HG02970 (cell line): ENCODE measurements around the gene DPM2.

Experiments
- ATAC-seq: cut with Tn5 transposase; IDR thresholded peaks from one replicate; pipeline ENCODE4 v1.9.1; 2021; ENCODE audit warnings: mild to moderate bottlenecking, moderate library complexity, moderate number of reproducible peaks; ENCODE audit not compliant: unreplicated experiment, low FRiP score

Gene DPM2, protein sequence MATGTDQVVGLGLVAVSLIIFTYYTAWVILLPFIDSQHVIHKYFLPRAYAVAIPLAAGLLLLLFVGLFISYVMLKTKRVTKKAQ

DNA sequence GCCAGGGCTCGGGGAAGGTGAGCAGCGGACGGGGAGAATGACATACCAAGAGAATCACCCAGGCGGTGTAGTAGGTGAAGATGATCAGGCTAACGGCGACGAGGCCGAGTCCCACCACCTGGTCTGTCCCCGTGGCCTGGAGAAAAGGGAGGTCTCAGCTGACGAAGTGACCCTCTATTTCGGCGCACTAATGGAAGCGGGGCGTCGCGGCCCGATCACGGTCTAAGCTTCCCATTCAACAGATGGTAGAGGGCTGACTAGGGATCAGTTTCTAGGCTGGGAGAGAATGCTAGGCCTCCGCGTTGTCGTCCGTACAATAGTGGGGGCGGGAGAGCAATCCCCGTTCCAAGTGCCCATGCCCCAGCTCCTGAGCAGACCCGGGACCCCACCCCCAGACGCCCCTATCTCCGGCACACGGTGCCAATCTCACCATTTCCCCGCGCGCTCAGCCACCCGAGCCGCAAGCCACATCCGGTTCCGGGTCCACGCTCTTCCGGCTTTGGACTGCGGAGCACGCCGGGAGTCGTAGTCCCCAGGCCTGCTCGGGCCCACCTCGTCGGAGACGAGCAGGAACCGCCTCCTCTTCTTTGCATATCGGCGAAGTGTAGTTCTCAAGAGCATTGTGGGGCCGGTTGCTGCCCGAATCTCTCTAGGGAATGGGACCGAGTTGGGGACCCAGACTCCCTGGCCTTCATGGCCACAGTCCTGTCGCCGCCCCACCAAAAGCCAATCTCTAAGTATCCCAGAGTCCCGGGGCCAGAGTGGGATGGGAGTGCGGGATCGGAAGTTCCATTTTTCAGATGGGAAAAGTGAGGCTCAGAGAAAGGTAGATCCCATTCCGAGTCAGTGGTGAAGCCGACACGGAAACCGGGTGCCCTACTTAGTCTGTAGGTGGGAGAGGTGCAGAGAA lies at the start of gene DPM2:
Gene DPM2 (minus strand): TSS at position 467 of the 910 bp plus-strand sequence. CDS start 34 bp downstream, at position 433.
- peak; percentile 80 for ATAC-seq

DNA sequence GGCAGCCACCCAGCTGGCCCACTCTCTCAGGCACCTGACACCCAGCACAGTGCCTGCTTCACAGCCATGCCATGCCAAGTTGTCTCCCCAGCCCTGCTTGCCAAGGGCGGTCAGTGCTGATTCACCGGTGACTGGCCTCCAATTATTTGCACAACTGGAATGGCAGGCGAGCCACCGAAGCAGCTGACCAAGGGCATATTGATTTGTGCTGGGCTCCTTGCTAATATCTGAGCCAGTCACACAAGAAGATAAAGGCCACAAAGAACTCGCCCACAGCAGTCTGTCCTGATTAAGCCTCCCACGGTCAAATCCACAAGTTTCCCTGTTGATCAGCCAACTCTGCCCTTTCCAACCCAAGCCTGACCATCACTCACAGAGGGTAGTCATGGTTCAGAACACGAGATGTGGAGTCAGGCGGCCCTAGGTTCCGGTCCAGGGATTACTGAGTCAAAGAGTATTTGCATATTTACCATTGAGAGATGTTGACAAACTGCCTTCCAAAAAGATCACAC lies 49.5 kb upstream of the DPM2 start:
- no peak for ATAC-seq

DNA sequence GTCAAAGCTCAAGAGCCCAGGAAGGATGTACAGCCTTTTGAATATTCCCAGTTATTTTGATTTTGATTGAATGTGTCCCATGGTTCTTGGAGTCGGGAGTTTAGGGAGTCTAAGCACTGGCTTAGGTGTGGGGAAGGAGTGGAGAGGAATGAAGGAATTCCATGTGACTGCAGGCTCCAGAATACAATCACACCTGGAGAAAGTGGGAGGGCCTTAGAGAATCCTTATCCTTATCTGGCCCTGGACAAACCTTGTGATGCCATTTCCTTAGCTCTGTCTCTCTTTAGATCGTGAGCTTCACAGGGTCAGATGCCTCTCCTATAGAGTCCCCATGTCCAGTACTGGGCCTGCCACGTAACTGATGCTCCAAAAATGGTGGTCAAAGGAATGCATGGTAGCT lies 47.4 kb upstream of the DPM2 start:
- no peak for ATAC-seq

DNA sequence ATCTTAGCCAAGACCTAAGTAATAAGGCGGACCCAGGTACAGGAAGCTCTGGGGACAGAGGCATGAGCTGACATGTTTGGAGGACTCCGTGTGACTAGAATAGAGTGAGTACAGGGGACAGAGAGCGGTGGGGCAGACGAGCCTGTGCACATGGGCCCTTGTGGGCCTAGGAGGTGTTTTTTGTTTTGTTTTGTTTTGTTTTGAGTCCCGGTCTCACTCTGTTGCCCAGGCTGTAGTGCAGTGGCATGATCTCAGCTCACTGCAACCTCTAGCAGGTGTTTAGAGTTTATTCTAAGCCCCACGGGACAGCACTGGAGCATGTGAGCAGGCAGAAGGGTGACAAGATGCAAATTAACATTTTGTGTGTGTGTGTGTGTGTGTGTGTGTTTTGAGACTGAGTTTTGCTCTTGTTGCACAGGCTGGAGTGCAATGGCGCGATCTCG lies 46.2 kb upstream of the DPM2 start:
- no peak for ATAC-seq

DNA sequence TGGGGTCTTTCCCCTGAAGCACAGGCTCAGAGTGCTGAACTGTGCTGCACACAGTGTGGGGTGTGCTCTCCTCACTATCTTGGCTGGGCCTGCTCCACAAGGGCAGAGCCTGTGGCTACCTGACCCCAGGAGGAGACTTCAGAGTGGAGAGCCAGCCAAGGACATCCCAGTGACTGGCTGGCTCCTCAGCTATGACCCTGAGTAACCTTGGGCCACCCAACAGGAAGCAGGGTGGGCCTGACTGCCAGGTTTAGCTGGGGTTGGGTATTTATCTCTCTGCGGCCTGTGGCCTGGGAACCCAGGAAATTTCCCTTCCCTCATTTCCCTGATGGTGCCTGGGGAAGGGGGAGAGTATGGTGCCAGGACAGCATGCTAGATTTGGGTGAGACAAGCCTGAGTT lies 45.3 kb upstream of the DPM2 start:
- no peak for ATAC-seq

DNA sequence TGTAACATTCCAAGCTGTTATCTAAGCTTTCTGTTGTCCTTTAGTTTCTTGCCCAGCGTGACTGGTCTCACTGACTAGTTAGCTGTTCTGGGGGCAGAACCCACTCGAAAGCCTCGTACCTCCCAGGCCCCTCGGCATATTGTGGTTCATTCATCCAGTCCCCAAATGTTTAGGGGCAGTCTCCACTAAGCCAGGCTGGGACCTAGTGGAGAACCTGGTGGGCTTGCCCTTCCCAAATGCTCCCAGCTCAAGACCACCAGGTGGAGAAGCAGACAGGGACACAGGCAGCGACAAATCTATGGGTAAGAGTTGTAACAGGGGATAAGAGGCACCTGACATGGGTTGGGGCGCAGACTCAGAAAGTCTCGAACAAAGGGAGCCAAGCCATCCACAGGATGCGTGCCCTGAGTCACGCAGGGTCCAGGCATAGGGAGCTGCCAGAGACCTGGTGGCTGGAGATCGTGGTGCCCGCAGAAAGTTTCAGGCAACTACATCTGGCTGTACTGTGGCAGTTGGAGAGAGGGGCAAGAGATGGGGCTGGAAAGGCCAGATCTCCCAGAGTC lies 44.0 kb upstream of the DPM2 start:
- no peak for ATAC-seq

DNA sequence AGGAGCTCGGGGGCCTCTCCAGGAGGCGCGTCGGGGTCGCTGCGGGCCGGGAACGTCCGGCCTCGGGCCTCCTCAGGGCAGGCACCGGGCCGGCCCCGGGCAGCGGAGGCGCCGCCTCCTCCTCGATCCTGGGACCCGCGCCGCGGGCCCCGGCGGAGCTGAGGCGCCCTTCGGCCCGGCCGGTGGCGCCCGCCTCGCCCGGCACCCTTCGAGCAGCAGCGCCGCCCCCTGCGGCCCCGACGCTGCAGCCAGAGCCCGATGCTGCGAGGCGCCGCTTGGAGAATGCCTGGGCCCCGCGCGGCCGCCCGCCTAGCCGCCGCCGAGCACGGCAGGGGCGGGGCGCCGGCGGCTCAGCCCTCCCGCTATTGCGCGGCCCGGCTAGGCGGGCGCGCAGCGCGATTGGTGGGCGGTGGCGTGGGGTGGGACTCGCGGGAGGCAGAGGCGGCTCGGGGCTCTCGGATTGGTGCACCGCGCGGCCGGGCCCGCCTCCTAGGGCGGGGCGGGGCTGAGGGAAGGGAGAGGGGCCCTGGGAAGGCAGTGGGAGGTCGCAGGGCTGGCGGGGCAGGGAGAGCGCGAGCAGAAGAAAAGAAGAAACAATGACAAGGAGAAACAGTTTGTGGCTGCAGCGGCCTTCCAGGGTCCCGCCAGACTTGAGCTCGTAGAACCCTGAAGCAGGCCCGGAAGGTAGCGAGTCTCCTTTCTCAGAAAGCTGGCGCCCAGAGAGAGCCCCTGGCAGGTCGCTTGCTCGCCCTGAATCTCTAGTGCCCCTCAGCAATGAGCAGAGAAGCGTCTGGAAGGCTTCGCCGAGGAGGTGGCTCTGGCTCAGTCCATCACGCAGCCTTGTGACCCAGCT lies 43.3 kb upstream of the DPM2 start, which contains the start of gene EEIG1:
Gene EEIG1 (minus strand): TSS at position 284 of the 853 bp plus-strand sequence. CDS start 852 bp downstream, outside the sequence.
- peak; percentile 71 for ATAC-seq

DNA sequence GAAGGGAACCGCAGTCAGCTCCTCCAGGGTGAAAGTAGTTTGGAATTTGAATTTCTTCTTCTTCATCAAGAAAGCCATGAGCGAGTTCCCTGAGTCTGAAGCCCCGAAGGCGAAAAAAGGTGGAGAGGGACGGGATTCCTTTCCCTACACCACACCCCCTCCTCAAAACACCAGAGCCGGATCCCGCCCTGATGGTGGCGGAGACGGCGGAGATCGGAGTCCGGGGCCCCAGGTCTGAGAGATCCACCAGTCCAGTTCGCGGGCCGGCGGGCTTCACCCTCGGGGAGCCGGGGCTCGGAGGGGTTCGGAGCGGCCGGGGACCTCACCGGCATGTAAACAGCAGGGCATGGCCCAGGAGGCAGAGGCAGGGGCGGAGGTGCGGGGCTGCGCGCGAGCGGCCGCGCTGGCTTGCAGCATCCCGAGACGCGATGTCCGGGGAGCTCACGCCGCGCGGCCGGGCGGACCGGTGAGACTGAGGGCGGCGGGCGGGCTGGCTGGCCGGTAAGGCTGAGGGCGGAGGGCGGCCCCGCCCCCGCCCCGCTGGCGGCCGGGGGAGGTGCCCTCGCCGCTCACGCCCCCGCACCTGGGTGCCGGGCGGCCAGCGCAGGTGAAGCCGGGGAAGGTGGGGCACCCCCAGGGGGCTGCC lies 42.5 kb upstream of the DPM2 start:
- ATAC-seq: peak; percentile 31

DNA sequence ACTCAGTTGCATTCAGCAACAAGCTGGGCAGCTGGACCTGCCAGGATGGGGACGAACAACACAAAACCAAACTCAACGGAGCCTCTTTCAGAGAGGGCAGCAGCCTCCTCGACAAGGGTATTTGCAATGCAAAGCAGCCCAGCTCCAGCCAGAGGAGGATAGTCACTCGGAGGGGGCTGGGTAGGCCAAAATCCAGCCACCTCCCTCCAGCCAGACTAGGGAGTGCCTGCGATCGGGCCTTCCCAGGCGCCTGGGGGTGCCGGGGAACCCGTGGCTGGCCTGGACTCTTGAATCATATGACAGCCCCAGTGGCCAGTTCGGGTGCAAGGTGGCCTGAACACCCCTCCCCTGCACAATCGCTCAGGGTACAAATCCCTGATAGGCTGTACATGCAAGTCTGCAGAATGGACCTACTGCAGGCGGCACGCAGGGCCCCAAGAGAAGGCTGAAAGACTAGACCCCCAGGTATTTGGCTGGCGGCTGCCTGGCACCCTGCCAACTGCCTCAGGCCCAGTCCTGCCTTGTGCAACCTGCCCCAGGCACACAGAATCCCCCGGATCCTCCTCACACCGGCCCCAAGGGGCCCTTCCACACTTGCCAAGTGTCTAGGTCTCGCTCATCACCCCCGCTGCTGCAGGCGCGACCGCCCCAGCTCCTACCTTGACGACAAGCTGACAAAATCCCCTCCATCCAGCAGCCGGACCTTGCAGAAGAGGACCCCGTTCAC lies 41.8 kb upstream of the DPM2 start:
- no peak for ATAC-seq

DNA sequence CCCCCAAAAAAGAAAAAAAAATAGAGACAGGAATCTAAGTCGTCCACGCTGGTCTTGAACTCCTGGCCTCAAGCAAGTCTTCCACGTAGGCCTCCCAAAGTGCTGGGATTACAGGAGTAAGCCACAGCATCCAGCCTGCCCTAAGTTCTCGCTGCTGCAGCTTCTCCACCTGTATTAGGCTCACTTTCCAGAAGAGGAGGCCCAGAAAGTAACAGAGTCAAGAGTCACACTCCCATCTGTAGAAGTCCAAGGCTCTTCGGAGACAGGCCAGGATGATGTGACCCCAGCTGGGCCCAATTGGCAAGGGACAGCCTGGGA lies 41.3 kb upstream of the DPM2 start:
- ATAC-seq: no peak

DNA sequence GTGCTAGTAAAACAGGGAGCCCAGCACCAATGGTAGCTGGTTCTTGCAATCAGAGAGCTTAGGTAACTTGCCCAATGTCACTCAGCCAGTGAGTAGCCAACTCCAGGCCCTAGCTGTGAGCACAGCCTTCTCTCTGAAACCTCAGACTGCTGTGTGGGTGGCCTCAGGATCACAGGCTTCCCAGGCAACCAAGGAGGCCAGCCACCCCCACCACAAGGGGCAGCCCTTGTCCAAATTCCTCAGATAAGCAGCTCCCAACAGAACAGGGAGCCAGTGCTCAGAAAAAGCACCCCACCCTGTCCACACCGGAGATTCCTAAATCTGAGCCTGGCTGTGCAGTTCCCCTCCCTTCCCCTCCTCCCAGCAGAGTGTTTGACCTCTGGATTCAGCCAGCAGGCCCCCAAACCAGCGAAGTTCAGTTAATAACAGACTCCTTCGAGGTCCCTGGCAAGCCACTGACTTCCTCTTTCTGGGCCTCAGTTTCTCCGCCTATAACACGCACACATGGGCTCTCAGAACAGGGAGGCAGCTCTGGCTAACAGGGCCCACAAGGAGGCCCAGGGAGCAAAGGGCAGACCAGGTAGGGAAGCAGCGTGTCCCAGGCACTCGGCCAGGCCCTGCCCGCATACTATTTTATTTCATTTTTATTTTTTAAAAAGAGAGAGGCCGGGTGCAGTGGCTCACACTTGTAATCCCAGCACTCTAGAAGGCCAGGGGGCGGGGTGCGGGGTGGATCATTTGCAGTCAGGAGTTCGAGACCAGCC lies 40.4 kb upstream of the DPM2 start:
- ATAC-seq: no peak

DNA sequence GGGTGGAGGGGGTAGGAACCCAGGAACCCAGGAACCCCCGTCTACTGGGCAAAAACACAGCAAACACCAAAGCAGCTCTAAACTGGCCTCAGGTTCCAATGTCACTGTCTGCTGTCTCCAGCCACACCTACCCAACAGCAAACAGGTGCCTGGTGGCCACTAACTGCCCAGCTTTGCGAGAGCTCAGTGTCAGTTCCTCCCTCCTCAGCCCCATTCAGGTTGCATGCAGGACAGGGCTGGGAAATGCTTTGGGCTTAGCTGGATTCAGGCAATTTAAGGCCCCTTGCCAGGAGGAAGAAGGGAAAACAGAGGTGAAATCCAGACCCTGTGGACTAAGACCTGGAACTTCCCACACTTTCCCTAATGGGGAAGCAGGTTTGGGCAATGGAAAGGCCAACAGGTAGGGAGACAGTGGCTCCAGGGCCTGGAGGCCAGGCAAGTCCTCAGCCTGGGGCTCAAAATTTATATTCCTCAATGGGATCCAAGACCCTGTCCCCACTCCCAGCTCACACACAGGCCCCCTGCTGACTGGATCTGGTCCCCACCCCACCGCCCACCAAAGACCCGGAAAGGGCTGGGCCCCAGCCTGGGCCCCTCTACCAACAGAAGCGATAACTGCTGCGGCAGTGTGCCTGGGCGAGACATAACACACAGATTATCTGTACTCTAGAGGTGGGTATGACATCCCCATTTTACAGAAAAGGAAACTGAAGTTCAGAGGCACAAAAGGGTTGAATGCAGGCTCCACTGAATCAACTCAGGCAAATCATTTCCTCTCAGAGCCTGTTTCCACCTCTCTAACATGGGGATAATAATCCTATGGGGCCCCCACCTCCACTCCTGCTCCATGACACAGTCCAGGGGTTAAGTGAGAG lies 39.6 kb upstream of the DPM2 start:
- ATAC-seq: no peak

DNA sequence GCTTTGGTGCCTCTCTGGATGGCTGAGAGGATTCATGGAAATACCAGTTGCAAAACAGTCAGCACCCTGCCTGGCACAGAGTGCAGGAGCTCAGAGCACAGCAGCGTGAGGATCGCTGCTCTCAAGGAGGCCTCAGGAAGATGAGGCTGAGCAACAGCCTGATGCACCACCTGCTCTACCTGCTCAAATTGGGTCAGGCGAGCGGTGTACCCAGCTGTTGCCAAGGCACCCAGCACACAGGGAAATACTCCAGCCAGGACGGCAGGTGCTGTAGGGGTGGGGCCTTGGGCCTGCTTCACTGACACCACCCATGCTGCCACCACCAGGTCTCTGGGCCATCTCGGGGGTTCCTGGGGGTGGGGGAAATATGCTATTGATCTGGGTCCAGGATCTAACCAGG lies 38.8 kb upstream of the DPM2 start:
- ATAC-seq: no peak

DNA sequence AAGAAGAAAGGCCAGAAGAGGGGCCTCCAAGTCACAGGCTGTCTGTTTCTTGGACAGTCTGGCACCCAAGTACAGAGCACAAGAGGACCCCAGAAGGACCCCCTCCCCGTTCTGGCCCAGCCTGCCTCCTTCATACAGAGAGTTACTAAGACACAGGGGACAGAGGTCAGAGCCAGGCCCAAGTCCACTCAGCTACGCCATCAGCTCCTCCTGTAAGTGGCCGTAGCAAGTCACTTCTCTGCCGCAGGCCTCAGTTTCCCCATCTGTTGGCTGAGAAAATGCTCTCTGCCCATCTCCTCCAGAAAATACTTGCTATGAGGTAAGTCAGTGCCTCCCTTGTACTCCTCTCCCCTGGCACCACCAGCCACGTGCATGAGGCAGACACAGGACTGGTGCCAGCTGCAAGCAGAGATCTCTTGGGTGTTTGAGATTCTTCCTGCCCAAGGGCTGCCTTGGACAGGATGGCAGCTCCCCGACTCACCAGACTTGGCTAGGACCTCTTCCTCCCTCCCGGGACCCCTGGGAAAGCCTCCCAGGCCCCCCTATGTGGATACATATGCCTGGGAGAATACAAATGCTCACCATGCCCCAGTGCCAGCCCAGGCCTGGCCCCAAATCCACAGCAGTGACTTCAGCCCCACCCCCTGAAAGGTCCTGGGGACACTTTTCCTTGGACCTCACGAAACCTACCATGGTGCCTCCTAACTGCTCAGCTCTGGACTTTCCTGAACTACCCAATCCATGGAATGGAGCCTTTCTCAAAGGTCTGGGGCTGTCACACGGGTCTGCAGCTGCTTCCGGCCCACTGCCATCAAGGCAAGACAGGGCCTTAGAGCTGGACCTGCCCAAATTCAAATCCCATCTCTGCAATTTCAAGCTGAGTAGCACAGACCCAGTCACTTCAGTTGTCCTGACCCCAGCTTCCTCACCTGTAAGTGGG lies 38.0 kb upstream of the DPM2 start:
- ATAC-seq: no peak

DNA sequence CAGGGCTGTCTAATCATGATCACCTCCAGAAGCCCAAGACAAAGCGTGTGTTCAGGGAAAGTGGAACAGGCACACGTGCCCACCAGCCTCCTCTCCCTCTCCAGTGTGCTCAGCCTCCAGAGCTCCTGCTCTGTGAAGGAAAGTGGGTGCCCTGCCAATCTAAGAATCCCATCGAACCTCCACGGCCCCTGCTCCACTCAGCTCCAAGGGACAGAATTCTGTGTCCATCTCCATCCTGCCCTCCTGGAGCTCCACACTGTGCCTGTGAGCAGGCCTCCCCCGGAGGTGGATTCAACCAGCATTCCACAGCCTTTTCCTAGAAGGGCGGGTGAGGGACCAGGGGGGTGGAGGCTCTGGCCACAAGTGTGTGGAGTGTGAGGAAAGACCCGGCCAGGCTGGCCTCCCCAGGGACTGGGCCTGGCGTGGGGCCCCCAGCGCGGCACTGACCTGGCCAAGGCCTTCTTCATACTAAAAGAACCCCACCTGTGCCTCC lies 37.2 kb upstream of the DPM2 start:
- no peak for ATAC-seq

DNA sequence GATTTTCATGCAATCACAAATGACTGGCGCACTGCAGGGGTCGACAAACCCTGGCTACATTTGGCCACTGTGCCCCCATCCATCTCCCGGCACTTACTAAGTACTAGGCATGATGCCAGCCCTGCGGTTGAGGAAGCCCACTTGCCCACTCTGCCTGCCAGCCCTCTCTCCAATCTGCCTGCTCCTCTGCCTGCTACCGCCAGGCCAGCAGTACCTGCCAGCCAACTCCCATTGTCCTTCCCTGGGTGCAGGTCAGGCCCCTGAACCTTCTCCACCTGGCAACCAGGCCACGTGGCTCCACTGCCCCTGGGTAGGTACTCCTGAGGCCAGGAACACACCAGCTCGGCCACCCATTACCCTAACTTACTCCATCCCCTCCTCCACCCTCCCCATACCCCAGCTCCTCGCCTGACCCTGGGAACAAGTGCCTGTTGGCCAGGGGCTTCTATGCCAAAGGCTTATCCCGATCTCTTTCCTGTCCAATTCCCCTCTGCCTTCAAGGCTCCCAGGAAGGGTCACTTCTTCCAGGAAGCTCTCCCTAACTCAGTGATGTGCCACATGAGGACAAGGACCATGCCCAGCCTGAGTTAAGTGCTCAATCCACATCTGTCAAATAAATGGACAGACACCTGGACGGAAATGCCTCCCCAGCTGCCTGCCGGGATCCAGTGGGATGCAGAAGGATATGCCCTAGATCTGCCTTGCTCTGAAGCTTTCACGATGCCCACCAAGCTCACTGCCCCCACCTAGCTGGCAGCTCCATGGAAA lies 36.5 kb upstream of the DPM2 start:
- no peak for ATAC-seq
